ENCODE results near the gene SH3RF3. TPM values are rescaled to one million over a fixed set of nuclear protein-coding genes. Genes with fewer than 3 reads are reported as not detected.

Gene SH3RF3
- total RNA-seq, 1 donor from 2014 or later = 7.4 TPM

DNA sequence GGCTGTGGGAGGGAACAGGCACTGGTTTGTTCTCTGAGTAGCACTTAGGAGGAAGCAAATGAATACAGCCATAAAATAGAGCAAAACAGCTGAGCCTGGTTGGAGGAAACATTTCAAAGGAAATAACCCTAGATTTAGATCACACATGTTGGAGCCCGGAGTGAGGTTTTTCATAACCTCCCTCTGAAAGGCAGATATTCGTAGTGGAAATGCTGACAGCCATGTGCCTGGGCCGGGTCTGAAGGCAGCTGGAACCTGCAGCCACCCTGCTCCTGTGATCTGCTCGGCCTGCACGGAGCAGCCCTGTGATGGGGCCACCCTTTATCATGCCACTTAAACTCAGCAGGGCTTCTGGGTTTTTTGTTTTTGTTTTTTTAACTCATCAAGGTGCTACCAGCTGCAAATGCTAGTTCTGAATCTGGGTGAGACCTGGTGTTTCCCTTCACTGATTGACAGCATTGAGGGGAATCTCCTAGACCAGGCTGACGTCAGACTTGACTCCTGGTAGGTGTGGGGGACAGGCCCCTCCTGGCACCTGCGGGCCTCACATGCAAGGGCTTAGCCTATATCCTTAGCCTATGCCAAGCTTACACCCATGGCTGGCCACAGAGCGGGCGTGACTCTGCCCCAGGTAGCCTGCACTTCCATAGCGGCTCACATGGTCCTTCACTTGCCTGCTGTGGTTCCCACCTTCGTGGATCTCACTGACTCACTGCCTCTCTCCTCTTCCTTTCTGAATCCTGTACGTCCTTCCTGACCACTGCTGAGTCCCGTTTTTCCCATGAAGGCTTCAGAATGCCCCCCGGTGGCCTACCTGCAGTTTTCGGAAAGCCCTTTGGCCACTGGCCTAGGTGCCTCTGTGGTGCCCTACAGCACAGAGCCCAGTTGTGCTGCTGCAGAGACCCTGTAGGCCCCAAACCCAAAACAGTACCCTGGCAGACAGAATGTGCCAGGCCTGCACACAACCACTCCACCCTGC, 267.5 kb downstream of the SH3RF3 start:
- H3K4me3 ChIP-seq = no peak overlapping the region
- TF ChIP-seq, protein P1, sequence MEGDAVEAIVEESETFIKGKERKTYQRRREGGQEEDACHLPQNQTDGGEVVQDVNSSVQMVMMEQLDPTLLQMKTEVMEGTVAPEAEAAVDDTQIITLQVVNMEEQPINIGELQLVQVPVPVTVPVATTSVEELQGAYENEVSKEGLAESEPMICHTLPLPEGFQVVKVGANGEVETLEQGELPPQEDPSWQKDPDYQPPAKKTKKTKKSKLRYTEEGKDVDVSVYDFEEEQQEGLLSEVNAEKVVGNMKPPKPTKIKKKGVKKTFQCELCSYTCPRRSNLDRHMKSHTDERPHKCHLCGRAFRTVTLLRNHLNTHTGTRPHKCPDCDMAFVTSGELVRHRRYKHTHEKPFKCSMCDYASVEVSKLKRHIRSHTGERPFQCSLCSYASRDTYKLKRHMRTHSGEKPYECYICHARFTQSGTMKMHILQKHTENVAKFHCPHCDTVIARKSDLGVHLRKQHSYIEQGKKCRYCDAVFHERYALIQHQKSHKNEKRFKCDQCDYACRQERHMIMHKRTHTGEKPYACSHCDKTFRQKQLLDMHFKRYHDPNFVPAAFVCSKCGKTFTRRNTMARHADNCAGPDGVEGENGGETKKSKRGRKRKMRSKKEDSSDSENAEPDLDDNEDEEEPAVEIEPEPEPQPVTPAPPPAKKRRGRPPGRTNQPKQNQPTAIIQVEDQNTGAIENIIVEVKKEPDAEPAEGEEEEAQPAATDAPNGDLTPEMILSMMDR (IDR thresholded peaks at IDR 0.05) = no peak
- ATAC-seq (no peak), DNase-seq (no peak)
- H3K27me3 ChIP-seq = no peaks in the 10 kb centered on the region
- no peak overlapping the region for H3K27ac ChIP-seq
- intact Hi-C loops (cut with DNase I) = loop anchor here (10.0 kb wide), 1 partner anchor 52 kb away; no protein-coding TSS in a partner anchor
- H3K36me3 ChIP-seq = no peaks in the 10 kb centered on the region
- no peaks in the 10 kb centered on the region for H3K9me3 ChIP-seq
- no peaks in the 10 kb centered on the region for H3K4me1 ChIP-seq

DNA sequence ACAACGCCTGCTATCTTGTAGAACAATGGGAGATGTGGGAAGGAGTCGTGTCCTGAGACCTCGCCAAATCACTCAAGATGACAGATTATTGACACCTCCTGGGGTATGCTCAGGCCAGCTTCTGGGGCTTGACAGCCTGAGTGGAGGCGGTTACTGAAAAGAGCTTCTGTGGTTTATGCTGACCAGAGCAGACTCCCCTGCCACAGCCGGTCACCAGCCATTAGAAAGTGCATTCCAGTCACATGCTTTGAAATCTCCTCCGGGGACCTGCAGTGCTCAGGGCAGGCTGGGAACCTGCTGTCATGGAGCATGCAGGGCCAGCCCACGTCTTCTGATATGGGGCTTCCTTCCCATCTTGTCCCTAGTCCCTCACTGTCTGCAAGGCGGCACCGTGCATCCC, 268.9 kb downstream of the SH3RF3 start:
- DNase-seq (no peak), ATAC-seq (no peak)
- intact Hi-C loops (cut with DNase I) = loop anchor here (10.0 kb wide), 1 partner anchor 53 kb away; no protein-coding TSS in a partner anchor
- no peak overlapping the region for H3K4me3 ChIP-seq
- H3K27ac ChIP-seq = no peak overlapping the region
- no peaks in the 10 kb centered on the region for H3K4me1 ChIP-seq
- no peaks in the 10 kb centered on the region for H3K36me3 ChIP-seq
- no peaks in the 10 kb centered on the region for H3K27me3 ChIP-seq
- TF ChIP-seq, protein P1 (IDR thresholded peaks at IDR 0.05) = no peak
- no peaks in the 10 kb centered on the region for H3K9me3 ChIP-seq

GRCh38 chr2:109398366-109399015, 269.5 kb downstream of the SH3RF3 start:
- H3K36me3 ChIP-seq = no peaks in the 10 kb centered on the region
- ATAC-seq = no peak
- H3K27me3 ChIP-seq = no peaks in the 10 kb centered on the region
- intact Hi-C loops (cut with DNase I) = loop anchor here (10.0 kb wide), 1 partner anchor 54 kb away; no protein-coding TSS in a partner anchor
- H3K4me1 ChIP-seq = no peaks in the 10 kb centered on the region
- H3K27ac ChIP-seq = no peak overlapping the region
- no peaks in the 10 kb centered on the region for H3K9me3 ChIP-seq
- TF ChIP-seq, protein P1 (IDR thresholded peaks at IDR 0.05) = no peak
- DNase-seq = no peak
- no peak overlapping the region for H3K4me3 ChIP-seq

DNA sequence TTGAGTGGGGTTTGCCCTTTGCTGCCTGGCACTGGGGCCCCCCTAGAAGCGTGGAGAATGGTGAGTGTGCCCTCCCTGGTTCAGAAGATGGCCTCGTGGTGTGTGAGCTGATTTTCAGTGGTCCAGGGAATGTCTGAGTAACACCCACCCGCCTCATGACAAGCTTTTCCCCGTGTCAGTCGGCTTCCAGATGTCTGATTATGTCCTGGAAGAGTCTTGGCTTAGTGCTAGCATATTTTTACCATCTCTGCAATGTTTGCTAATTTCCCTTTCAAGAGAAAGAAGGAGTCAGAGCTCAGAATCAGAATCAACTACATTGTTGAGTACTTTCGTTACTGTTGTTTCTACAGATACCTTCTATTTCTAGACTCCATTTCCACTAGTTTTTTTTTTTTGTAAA, 270.1 kb downstream of the SH3RF3 start:
- H3K36me3 ChIP-seq = no peaks in the 10 kb centered on the region
- no peaks in the 10 kb centered on the region for H3K27me3 ChIP-seq
- intact Hi-C loops (cut with DNase I) = loop anchor here (10.0 kb wide), 1 partner anchor 54 kb away; no protein-coding TSS in a partner anchor
- no peaks in the 10 kb centered on the region for H3K9me3 ChIP-seq
- TF ChIP-seq, protein P1 (IDR thresholded peaks at IDR 0.05) = no peak
- H3K4me1 ChIP-seq = no peaks in the 10 kb centered on the region
- H3K4me3 ChIP-seq = no peak overlapping the region
- ATAC-seq = no peak
- H3K27ac ChIP-seq = no peak overlapping the region
- DNase-seq = no peak

GRCh38 chr2:109400102-109400501, 271.1 kb downstream of the SH3RF3 start:
- DNase-seq = no peak
- no peaks in the 10 kb centered on the region for H3K27me3 ChIP-seq
- H3K27ac ChIP-seq = no peak overlapping the region
- no peaks in the 10 kb centered on the region for H3K9me3 ChIP-seq
- intact Hi-C loops (cut with DNase I) = no loop called here
- no peaks in the 10 kb centered on the region for H3K4me1 ChIP-seq
- no peaks in the 10 kb centered on the region for H3K36me3 ChIP-seq
- TF ChIP-seq, protein P1 (IDR thresholded peaks at IDR 0.05) = no peak
- H3K4me3 ChIP-seq = no peak overlapping the region
- no peak for ATAC-seq
